Panc1 (cell line): Measurements from ENCODE around the gene AP3B2. TPM values are rescaled to one million over a fixed set of nuclear protein-coding genes. Genes with fewer than 3 reads are reported as not detected.

Source experiments
- ATAC-seq: fragments of 200-7000 bp; cut with Tn5 transposase; 2 replicates; pipeline ENCODE4 v1.9.1; 2020; ENCODE audit warnings: mild to moderate bottlenecking, moderate library complexity
- BruUV-seq: library from RNA; stranded (reverse); fragments of 400-500 nt; replicated peaks from 2 replicates; lab custom pipeline; 2021; lab: Mats Ljungman, UMichigan
- CTCF ChIA-PET: fragments of 300-600 bp; sonication (Branson Sonifier 250); formaldehyde crosslinking; loops from one replicate; lab custom pipeline; 2022; ENCODE audit warnings: antibody characterized with exemption; lab: Charles Lee
- POLR2A ChIA-PET: fragments of 300-600 bp; sonication (Branson Sonifier 250); formaldehyde crosslinking; loops from one replicate; lab custom pipeline; 2022; ENCODE audit warnings: antibody characterized with exemption; lab: Charles Lee
- DNase-seq: peaks from one replicate; pipeline ENCODE4 v3.0.0-alpha.2; 2010; ENCODE audit warnings: low read depth, low spot score
- H3K27ac ChIP-seq: 2 replicates; pipeline ENCODE4 v1.5.1; 2011; ENCODE audit warnings: mild to moderate bottlenecking, low read length, inconsistent platforms
- H3K27me3 ChIP-seq: fragments of 200-500 bp; sonication (Bioruptor generic); 2 replicates; pipeline ENCODE4 v1.6.0; 2014; ENCODE audit warnings: low read length, inconsistent platforms; ENCODE audit not compliant: control insufficient read depth, insufficient read depth
- H3K36me3 ChIP-seq: fragments of 200-500 bp; sonication (Bioruptor generic); 2 replicates; pipeline ENCODE4 v1.5.1; 2014; ENCODE audit warnings: inconsistent platforms, mild to moderate bottlenecking, low read length, moderate library complexity; ENCODE audit not compliant: control insufficient read depth, insufficient read depth
- H3K4me1 ChIP-seq: 2 replicates; pipeline ENCODE4 v1.5.1; 2011; ENCODE audit warnings: inconsistent platforms, mild to moderate bottlenecking, low read length, moderate library complexity; ENCODE audit not compliant: control insufficient read depth, insufficient read depth
- H3K4me3 ChIP-seq, 2 experiments: 2 replicates each; pipeline ENCODE4 v1.5.1; 2011 to 2012; ENCODE audit warnings: low read depth in 2 of 2, low read length in 2 of 2, mild to moderate bottlenecking in 2 of 2, inconsistent platforms in 1 of 2, moderate library complexity in 1 of 2
- H3K9me3 ChIP-seq: fragments of 200-500 bp; sonication (Bioruptor generic); 2 replicates; pipeline ENCODE4 v1.5.1; 2014; ENCODE audit warnings: low read depth, mild to moderate bottlenecking, inconsistent platforms, low read length, moderate library complexity; ENCODE audit not compliant: control insufficient read depth, insufficient read depth
- POLR2AphosphoS5 ChIP-seq: IDR thresholded peaks from 2 replicates; pipeline ENCODE4 v1.6.1; 2012; ENCODE audit warnings: mild to moderate bottlenecking, low read depth, low read length, moderate library complexity
- SIN3A ChIP-seq: IDR thresholded peaks from 2 replicates; pipeline ENCODE4 v1.6.1; 2012; ENCODE audit warnings: low read depth, mild to moderate bottlenecking, low read length, moderate library complexity, borderline replicate concordance; ENCODE audit not compliant: insufficient read depth
- TCF7L2 ChIP-seq: IDR thresholded peaks from 2 replicates; pipeline ENCODE4 v1.6.1; 2011; ENCODE audit warnings: mild to moderate bottlenecking, low read depth, low read length, inconsistent platforms
- in situ Hi-C: cut with HindIII; loops from 2 replicates; pipeline ENCODE4 v1.10.0; 2016; ENCODE audit warnings: low sequenced_read_pairs, low pct_unique_long_range_greater_than_20kb
- intact Hi-C: fragments of 100-400 bp; cut with micrococcal nuclease; formaldehyde crosslinking; loops from one replicate; pipeline ENCODE4 v1.10.0; 2022; ENCODE audit not compliant: unreplicated experiment
- total RNA-seq: library from RNA; stranded (reverse); gene quantifications from one replicate; pipeline ENCODE4 v1.2.1, GENCODE V29; 2021; ENCODE audit not compliant: unreplicated experiment
- TF ChIP-seq, protein P1 (sequence below): fragments of 450-650 bp; IDR thresholded peaks from 2 replicates; pipeline ENCODE4 v1.5.1; 2017; ENCODE audit warnings: mild to moderate bottlenecking
- TF ChIP-seq, protein P2 (sequence below), 2 experiments: IDR thresholded peaks; 2 replicates each; pipeline ENCODE4 v1.6.1; 2011 to 2012; ENCODE audit warnings: low read depth in 2 of 2, control low read depth in 1 of 2, low read length in 1 of 2, mild to moderate bottlenecking in 1 of 2, moderate library complexity in 1 of 2; ENCODE audit not compliant: insufficient read depth in 1 of 2

Gene AP3B2
- total RNA-seq, 1 experiment from 2014 or later: 0.95 TPM

GRCh38 chr15:82731527-82731926 is 21.9 kb upstream of the AP3B2 start:
- POLR2A ChIA-PET: interaction anchor here (0.7 kb wide), 1 partner anchor 72 kb away, joined by 7 read pairs; no protein-coding TSS in a partner anchor
- in situ Hi-C loops: no loop called here
- H3K27me3 ChIP-seq: no peaks in the 10 kb centered on the region

GRCh38 chr15:82730022-82730530 is 20.4 kb upstream of the AP3B2 start:
- ChIA-PET POLR2A (no interaction called here), CTCF (no interaction called here)
- no peak for DNase-seq
- TF ChIP-seq POLR2AphosphoS5 (no peak), SIN3A (no peak), TCF7L2 (no peak)
- TF ChIP-seq, protein P1, sequence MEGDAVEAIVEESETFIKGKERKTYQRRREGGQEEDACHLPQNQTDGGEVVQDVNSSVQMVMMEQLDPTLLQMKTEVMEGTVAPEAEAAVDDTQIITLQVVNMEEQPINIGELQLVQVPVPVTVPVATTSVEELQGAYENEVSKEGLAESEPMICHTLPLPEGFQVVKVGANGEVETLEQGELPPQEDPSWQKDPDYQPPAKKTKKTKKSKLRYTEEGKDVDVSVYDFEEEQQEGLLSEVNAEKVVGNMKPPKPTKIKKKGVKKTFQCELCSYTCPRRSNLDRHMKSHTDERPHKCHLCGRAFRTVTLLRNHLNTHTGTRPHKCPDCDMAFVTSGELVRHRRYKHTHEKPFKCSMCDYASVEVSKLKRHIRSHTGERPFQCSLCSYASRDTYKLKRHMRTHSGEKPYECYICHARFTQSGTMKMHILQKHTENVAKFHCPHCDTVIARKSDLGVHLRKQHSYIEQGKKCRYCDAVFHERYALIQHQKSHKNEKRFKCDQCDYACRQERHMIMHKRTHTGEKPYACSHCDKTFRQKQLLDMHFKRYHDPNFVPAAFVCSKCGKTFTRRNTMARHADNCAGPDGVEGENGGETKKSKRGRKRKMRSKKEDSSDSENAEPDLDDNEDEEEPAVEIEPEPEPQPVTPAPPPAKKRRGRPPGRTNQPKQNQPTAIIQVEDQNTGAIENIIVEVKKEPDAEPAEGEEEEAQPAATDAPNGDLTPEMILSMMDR: no peak
- TF ChIP-seq, protein P2, sequence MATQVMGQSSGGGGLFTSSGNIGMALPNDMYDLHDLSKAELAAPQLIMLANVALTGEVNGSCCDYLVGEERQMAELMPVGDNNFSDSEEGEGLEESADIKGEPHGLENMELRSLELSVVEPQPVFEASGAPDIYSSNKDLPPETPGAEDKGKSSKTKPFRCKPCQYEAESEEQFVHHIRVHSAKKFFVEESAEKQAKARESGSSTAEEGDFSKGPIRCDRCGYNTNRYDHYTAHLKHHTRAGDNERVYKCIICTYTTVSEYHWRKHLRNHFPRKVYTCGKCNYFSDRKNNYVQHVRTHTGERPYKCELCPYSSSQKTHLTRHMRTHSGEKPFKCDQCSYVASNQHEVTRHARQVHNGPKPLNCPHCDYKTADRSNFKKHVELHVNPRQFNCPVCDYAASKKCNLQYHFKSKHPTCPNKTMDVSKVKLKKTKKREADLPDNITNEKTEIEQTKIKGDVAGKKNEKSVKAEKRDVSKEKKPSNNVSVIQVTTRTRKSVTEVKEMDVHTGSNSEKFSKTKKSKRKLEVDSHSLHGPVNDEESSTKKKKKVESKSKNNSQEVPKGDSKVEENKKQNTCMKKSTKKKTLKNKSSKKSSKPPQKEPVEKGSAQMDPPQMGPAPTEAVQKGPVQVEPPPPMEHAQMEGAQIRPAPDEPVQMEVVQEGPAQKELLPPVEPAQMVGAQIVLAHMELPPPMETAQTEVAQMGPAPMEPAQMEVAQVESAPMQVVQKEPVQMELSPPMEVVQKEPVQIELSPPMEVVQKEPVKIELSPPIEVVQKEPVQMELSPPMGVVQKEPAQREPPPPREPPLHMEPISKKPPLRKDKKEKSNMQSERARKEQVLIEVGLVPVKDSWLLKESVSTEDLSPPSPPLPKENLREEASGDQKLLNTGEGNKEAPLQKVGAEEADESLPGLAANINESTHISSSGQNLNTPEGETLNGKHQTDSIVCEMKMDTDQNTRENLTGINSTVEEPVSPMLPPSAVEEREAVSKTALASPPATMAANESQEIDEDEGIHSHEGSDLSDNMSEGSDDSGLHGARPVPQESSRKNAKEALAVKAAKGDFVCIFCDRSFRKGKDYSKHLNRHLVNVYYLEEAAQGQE (IDR thresholded peaks at IDR 0.05; ENCODE audit: insufficient read depth in 1 of 2, low read depth in 2 of 2, low read length in 1 of 2): no peak
- Histone ChIP-seq H3K4me3 (no peak overlapping the region), H3K27ac (no peak overlapping the region), H3K9me3 (no peaks in the 10 kb centered on the region), H3K36me3 (no peaks in the 10 kb centered on the region), H3K4me1 (no peaks in the 10 kb centered on the region), H3K27me3 (no peaks in the 10 kb centered on the region)
- in situ Hi-C loops (no loop called here), intact Hi-C loops (no loop called here)
- BruUV-seq: no TSS peak
- ATAC-seq: no peak

More at GRCh38 chr15:82731527-82731926, 21.9 kb upstream of the AP3B2 start:
- intact Hi-C loops: no loop called here
- no peak for ATAC-seq
- Histone ChIP-seq H3K4me1 (no peaks in the 10 kb centered on the region), H3K36me3 (no peaks in the 10 kb centered on the region), H3K9me3 (no peaks in the 10 kb centered on the region), H3K4me3 (no peak overlapping the region), H3K27ac (no peak overlapping the region)
- no peak for DNase-seq
- no TSS peak for BruUV-seq
- CTCF ChIA-PET: no interaction called here
- no peak for TF ChIP-seq TCF7L2

- ATAC-seq (no peak), DNase-seq (no peak)
- POLR2A ChIA-PET: no interaction called here
- CTCF ChIA-PET: no interaction called here
- Histone ChIP-seq H3K27ac (no peak overlapping the region), H3K27me3 (no peaks in the 10 kb centered on the region), H3K4me1 (no peaks in the 10 kb centered on the region), H3K4me3 (no peak overlapping the region), H3K36me3 (no peaks in the 10 kb centered on the region), H3K9me3 (no peaks in the 10 kb centered on the region)
- BruUV-seq: no TSS peak
- intact Hi-C loops (no loop called here), in situ Hi-C loops (no loop called here)
- TF ChIP-seq, protein P2 (IDR thresholded peaks at IDR 0.05; ENCODE audit: insufficient read depth in 1 of 2, low read depth in 2 of 2, low read length in 1 of 2): no peak
- TF ChIP-seq TCF7L2 (no peak), POLR2AphosphoS5 (no peak), SIN3A (no peak)
- TF ChIP-seq, protein P1: no peak
Measured at GRCh38 chr15:82726816-82727215, 17.1 kb upstream of the AP3B2 start.
